T1000 (cell line): ENCODE data around the gene NTM.

Source experiments
- DNase-seq: peaks from one replicate; lab custom pipeline; 2025; ENCODE audit warnings: mixed read lengths; lab: John Stamatoyannopoulos, UW

NTM gene

GRCh38 chr11:131922220-131922619 lies 551.8 kb downstream of the NTM start:
- DNase-seq, result no peak

GRCh38 chr11:131923309-131923708 lies 552.9 kb downstream of the NTM start:
- DNase-seq, result no peak

GRCh38 chr11:131924001-131924400 lies 553.6 kb downstream of the NTM start:
- no peak for DNase-seq

- DNase-seq, result no peak
These were observed 554.2 kb downstream of the NTM start for GRCh38 chr11:131924457-131925201.

GRCh38 chr11:131925829-131926228 lies 555.4 kb downstream of the NTM start:
- DNase-seq, result no peak

GRCh38 chr11:131928992-131929391 lies 558.6 kb downstream of the NTM start:
- no peak for DNase-seq

- no peak for DNase-seq
These were observed 562.3 kb downstream of the NTM start for GRCh38 chr11:131932584-131933325.

GRCh38 chr11:131934006-131934405 lies 563.6 kb downstream of the NTM start:
- no peak for DNase-seq

GRCh38 chr11:131938351-131938751 lies 567.9 kb downstream of the NTM start:
- DNase-seq, result no peak

- DNase-seq, result no peak
These were observed 569.7 kb downstream of the NTM start for GRCh38 chr11:131940126-131940525.

GRCh38 chr11:131942878-131943277 lies 572.5 kb downstream of the NTM start:
- no peak for DNase-seq

GRCh38 chr11:131943295-131943694 lies 572.9 kb downstream of the NTM start:
- DNase-seq, result no peak

GRCh38 chr11:131944736-131945135 lies 574.3 kb downstream of the NTM start:
- no peak for DNase-seq

- no peak for DNase-seq
These were observed 575.3 kb downstream of the NTM start for GRCh38 chr11:131945706-131946105.

- no peak for DNase-seq
These were observed 577.1 kb downstream of the NTM start for GRCh38 chr11:131947511-131947910.

- no peak for DNase-seq
These were observed 580.7 kb downstream of the NTM start for GRCh38 chr11:131951121-131951520.

- DNase-seq, result no peak
These were observed 583.7 kb downstream of the NTM start for GRCh38 chr11:131954146-131954545.

- DNase-seq, result no peak
These were observed 585.5 kb downstream of the NTM start for GRCh38 chr11:131955904-131956303.

- no peak for DNase-seq
These were observed 586.8 kb downstream of the NTM start for GRCh38 chr11:131957201-131957600.

- no peak for DNase-seq
These were observed 587.5 kb downstream of the NTM start for GRCh38 chr11:131957875-131958274.

GRCh38 chr11:131962818-131963217 lies 592.4 kb downstream of the NTM start:
- no peak for DNase-seq

- DNase-seq, result no peak
These were observed 594.5 kb downstream of the NTM start for GRCh38 chr11:131964698-131965483.

GRCh38 chr11:131965504-131965903 lies 595.1 kb downstream of the NTM start:
- no peak for DNase-seq
